ENCODE measurements around the gene PAMR1. TPM values are rescaled to one million over a fixed set of nuclear protein-coding genes. Genes with fewer than 3 reads are reported as not detected.

The PAMR1 gene
- total and polyA plus RNA-seq, 2 donors (not counting 3 experiments of a cell fraction or from before 2014, with no cell fraction given): not detected

DNA sequence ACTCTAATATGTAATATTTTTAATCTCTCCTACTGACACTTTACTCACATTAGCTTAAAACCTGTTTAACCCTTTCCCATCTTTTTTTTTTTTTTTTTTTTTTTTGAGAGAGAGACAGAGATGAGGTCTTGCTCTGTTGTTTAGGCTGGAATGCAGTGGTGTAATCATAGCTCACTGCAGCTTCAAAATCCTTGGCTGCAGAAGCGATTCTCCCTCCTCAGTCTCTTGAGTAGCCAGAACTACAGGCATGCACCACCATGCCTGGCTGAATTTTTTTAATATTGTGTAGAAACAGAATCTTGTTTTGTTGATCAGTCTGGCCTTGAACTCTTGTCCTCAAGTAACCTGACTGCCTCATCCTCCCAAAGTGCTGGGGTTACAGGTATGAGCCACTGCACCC lies 37.3 kb downstream of the PAMR1 start:
- ChIA-PET CTCF (interaction anchor here (0.6 to 4.5 kb wide), 13 partner anchors 10 to 1005 kb away, joined by 3 to 56 read pairs (median 4); no protein-coding TSS in a partner anchor), POLR2A (interaction anchor here (0.7 kb wide), 1 partner anchor 63 kb away, joined by 6 read pairs; no protein-coding TSS in a partner anchor)
- Histone ChIP-seq H4K20me1 (replicated peaks; ENCODE audit: control insufficient read depth, extremely low read depth, insufficient read depth, low read length) (no peaks in the 10 kb centered on the region), H3K4me1 (ENCODE audit: control insufficient read depth, extremely low read depth, insufficient read depth, low read length) (no peaks in the 10 kb centered on the region), H3K27me3 (ENCODE audit: control insufficient read depth in 2 of 2, insufficient read depth in 2 of 2, low read length in 2 of 2) (peaks cover 8 to 10% of the 10 kb centered on the region in 2 experiments), H3K4me3 (replicated peaks in 1 of 3; ENCODE audit: insufficient read depth in 1 of 3, low read depth in 1 of 3, low read length in 3 of 3) (no peak overlapping the region), H3K9ac (replicated peaks; ENCODE audit: extremely low read depth, insufficient read depth, low read length) (no peak overlapping the region), H3K9me1 (replicated peaks; ENCODE audit: control insufficient read depth, extremely low read depth, insufficient read depth, low read length) (no peaks in the 10 kb centered on the region), H3K9me3 (replicated peaks; ENCODE audit: control insufficient read depth, insufficient read depth, low read length) (no peaks in the 10 kb centered on the region), H3K27ac (ENCODE audit: insufficient read depth, low read depth, low read length) (no peak overlapping the region), H3K36me3 (ENCODE audit: control insufficient read depth in 2 of 2, extremely low read depth in 1 of 2, insufficient read depth in 2 of 2, low read length in 2 of 2) (no peaks in the 10 kb centered on the region), H3K79me2 (ENCODE audit: control insufficient read depth, insufficient read depth, low read length) (no peaks in the 10 kb centered on the region), H3K4me2 (ENCODE audit: insufficient read depth, low read length) (no peak overlapping the region), H2AFZ (ENCODE audit: low read depth, low read length) (no peak overlapping the region)
- no peak for FAIRE-seq
- dilution Hi-C loops (cut with MboI; ENCODE audit: extremely low pct_ligation_motif_present, low sequenced_read_pairs): no loop called here
- no peak for TF ChIP-seq EZH2 (IDR thresholded peaks at IDR 0.05; ENCODE audit: borderline replicate concordance, low read depth, low read length, severe bottlenecking)
- no peak for TF ChIP-seq POLR2AphosphoS5 (IDR thresholded peaks at IDR 0.05; ENCODE audit: insufficient read depth, low read depth, low read length)
- TF ChIP-seq, protein P1, sequence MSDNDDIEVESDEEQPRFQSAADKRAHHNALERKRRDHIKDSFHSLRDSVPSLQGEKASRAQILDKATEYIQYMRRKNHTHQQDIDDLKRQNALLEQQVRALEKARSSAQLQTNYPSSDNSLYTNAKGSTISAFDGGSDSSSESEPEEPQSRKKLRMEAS (IDR thresholded peaks at IDR 0.05; ENCODE audit: insufficient read depth, insufficient read length): no peak
- no peak for TF ChIP-seq POLR2A (IDR thresholded peaks at IDR 0.05; ENCODE audit: low read depth, low read length)
- DNase-seq (ENCODE audit: low read depth, low spot score): no peak
- intact Hi-C loops (cut with micrococcal nuclease): loop anchor here (5.0 to 10.0 kb wide), 3 partner anchors 644 to 987 kb away; no protein-coding TSS in a partner anchor
- BruUV-seq (replicated peaks): no TSS peak

DNA sequence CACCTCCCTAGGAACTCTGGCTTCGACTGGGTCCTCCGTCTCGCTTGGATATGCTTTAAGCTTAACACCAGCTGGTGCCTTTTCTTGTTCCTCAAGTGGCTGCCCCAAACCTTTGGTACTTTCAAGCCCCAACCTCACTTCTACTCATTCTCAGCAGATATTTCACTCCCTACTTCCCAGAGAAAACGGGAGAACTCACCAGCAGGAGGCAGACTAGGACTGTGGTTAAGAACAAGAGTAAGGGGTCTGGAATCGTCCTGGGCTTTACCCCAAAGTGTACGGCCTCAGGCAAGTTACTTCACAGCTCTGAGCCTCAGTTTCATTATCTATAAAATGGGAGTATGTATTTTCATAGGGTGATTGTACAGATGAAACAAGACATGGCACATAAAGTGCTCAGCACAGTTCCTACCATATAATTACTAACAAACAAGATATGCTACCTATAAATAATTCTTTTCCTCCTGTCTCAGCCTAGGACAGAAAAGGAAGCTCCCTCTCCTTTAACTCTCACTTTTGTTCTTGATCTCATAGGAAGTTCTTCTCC lies 37.8 kb downstream of the PAMR1 start:
- H3K79me2 ChIP-seq (ENCODE audit: control insufficient read depth, insufficient read depth, low read length): no peaks in the 10 kb centered on the region
- dilution Hi-C loops (cut with MboI; ENCODE audit: extremely low pct_ligation_motif_present, low sequenced_read_pairs): no loop called here
- H4K20me1 ChIP-seq (replicated peaks; ENCODE audit: control insufficient read depth, extremely low read depth, insufficient read depth, low read length): no peaks in the 10 kb centered on the region
- H3K4me1 ChIP-seq (ENCODE audit: control insufficient read depth, extremely low read depth, insufficient read depth, low read length): no peaks in the 10 kb centered on the region
- peaks cover 8 to 10% of the 10 kb centered on the region in 2 experiments for H3K27me3 ChIP-seq (ENCODE audit: control insufficient read depth in 2 of 2, insufficient read depth in 2 of 2, low read length in 2 of 2)
- H3K9me1 ChIP-seq (replicated peaks; ENCODE audit: control insufficient read depth, extremely low read depth, insufficient read depth, low read length): no peaks in the 10 kb centered on the region
- intact Hi-C loops (cut with micrococcal nuclease): loop anchor here (1.0 to 10.0 kb wide), 5 partner anchors 645 to 987 kb away; no protein-coding TSS in a partner anchor
- no peak overlapping the region for H3K27ac ChIP-seq (ENCODE audit: insufficient read depth, low read depth, low read length)
- no peak overlapping the region for H3K9ac ChIP-seq (replicated peaks; ENCODE audit: extremely low read depth, insufficient read depth, low read length)
- TF ChIP-seq EZH2 (IDR thresholded peaks at IDR 0.05; ENCODE audit: borderline replicate concordance, low read depth, low read length, severe bottlenecking): no peak
- TF ChIP-seq, protein P2, sequence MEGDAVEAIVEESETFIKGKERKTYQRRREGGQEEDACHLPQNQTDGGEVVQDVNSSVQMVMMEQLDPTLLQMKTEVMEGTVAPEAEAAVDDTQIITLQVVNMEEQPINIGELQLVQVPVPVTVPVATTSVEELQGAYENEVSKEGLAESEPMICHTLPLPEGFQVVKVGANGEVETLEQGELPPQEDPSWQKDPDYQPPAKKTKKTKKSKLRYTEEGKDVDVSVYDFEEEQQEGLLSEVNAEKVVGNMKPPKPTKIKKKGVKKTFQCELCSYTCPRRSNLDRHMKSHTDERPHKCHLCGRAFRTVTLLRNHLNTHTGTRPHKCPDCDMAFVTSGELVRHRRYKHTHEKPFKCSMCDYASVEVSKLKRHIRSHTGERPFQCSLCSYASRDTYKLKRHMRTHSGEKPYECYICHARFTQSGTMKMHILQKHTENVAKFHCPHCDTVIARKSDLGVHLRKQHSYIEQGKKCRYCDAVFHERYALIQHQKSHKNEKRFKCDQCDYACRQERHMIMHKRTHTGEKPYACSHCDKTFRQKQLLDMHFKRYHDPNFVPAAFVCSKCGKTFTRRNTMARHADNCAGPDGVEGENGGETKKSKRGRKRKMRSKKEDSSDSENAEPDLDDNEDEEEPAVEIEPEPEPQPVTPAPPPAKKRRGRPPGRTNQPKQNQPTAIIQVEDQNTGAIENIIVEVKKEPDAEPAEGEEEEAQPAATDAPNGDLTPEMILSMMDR (IDR thresholded peaks at IDR 0.05; ENCODE audit: extremely low read depth in 1 of 2, insufficient read depth in 1 of 2, low read depth in 1 of 2, low read length in 2 of 2): peak; percentile 28 to 49
- FAIRE-seq (no peak), DNase-seq (ENCODE audit: low read depth, low spot score) (peak; percentile 37)
- BruUV-seq (replicated peaks): no TSS peak
- H3K4me2 ChIP-seq (ENCODE audit: insufficient read depth, low read length): no peak overlapping the region
- H3K36me3 ChIP-seq (ENCODE audit: control insufficient read depth in 2 of 2, extremely low read depth in 1 of 2, insufficient read depth in 2 of 2, low read length in 2 of 2): no peaks in the 10 kb centered on the region
- ChIA-PET CTCF (interaction anchor here (0.7 to 4.5 kb wide), 10 partner anchors 9 to 1005 kb away, joined by 3 to 56 read pairs (median 6); no protein-coding TSS in a partner anchor), POLR2A (no interaction called here)
- no peaks in the 10 kb centered on the region for H3K9me3 ChIP-seq (replicated peaks; ENCODE audit: control insufficient read depth, insufficient read depth, low read length)
- H2AFZ ChIP-seq (ENCODE audit: low read depth, low read length): no peak overlapping the region
- H3K4me3 ChIP-seq (replicated peaks in 1 of 3; ENCODE audit: insufficient read depth in 1 of 3, low read depth in 1 of 3, low read length in 3 of 3): no peak overlapping the region
